ENCODE results near the gene PIAS4. TPM values are rescaled to one million over a fixed set of nuclear protein-coding genes. Genes with fewer than 3 reads are reported as not detected.

Gene PIAS4
- total RNA-seq, 5 donors from 2014 or later (not counting 1 experiment from before 2014, with no cell fraction given), result 21.8 to 42.6 (median 31.4) TPM

DNA sequence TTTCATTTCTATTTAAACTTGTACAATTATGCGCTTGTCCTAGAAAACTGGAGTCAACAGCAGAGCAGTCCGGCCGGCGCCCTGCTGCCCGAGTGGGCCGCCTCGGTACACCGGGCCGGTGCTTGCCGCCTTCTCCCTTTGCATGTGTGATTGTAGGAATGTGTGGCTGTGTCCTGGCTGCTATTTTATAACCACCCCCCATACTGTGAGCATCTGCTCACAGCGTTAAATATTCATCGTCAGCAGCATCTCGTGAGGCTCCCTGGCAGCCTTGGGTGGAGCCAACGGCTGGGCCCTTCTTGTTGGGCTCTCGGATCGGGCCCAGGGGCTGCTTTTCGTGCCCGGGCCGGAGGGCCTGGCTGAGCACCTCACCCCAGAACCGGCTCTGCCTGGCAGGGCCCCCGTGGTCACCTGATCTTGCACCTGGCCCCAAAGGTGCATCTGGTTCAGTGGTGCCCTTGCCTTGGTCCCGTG, 10.6 kb downstream of the PIAS4 start:
- H3K4me1 Mint-ChIP-seq, result peaks cover 6 to 15% (median 14%) of the 10 kb centered on the region in 3 donors
- H3K9me3 Mint-ChIP-seq, result no peaks in the 10 kb centered on the region
- Histone ChIP-seq H3K4me3 (ENCODE audit: control insufficient read depth in 1 of 2, extremely low read depth in 1 of 2, low read length in 1 of 2) (no peak overlapping the region), H3K27ac (ENCODE audit: low read length) (no peak overlapping the region), H3K4me1 (ENCODE audit: control insufficient read depth in 1 of 2, extremely low read depth in 1 of 2, insufficient read depth in 2 of 2, low read length in 2 of 2) (peaks cover 0 to 30% of the 10 kb centered on the region in 2 experiments), H3K9me3 (no peaks in the 10 kb centered on the region), H3K36me3 (ENCODE audit: control insufficient read depth in 2 of 2, extremely low read depth in 1 of 2, insufficient read depth in 1 of 2, low read length in 1 of 2) (peaks cover 17 to 30% of the 10 kb centered on the region in 2 donors), H3K27me3 (replicated peaks in 1 of 2; ENCODE audit: control insufficient read depth in 2 of 2, extremely low read depth in 1 of 2, insufficient read depth in 2 of 2, low read length in 1 of 2) (no peaks in the 10 kb centered on the region)
- 98% methylated on average over 10 of the region's 22 CpGs for WGBS (ENCODE audit: insufficient coverage)
- DNase-seq (no peak), ATAC-seq (replicated peaks in 1 of 4) (no peak)
- no peaks in the 10 kb centered on the region for H3K27me3 Mint-ChIP-seq
- no peak overlapping the region for H3K27ac Mint-ChIP-seq
- ChIA-PET POLR2A (no interaction called here), CTCF (no interaction called here)
- H3K4me3 Mint-ChIP-seq, result no peak overlapping the region
- peaks cover 17% of the 10 kb centered on the region for H3K36me3 Mint-ChIP-seq

DNA sequence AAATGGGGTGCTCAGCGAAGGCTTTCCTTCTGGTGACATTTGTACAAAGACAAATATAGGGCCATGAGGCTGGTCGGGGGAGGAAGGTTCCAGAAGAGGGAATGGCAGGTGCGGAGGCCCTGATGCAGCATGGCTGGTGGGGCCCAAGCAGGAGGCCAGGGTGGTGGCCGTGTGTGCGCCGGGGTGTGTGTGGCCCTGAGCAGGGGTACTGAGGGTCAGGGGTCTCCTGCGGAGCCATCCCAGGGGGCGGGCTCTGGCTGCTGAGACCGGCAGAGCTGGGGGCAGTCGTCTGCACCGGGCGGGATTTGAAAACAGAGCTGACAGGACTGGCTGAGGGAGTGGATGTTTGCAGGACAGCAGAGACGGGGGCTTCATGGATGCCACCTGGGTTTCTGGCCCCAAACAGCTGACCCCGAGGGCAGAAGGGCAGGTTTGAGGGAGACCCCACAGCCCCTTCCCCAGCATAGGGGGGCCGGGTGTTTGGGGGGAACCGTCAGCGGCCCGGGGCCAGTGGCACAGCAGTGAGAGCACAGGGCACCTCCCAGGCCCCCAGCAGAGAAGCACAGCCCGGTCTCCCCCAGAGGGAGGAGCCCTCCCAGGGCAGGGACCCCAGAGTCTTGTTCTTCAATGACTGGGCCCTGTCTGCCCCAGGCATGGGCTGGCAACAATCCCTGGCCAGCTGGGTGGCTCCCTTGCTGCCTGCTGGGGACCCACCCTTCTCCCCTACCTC, 11.4 kb downstream of the PIAS4 start:
- no peak for ATAC-seq (replicated peaks in 1 of 4)
- 93% methylated on average over 7 of the region's 19 CpGs for WGBS (ENCODE audit: insufficient coverage)

DNA sequence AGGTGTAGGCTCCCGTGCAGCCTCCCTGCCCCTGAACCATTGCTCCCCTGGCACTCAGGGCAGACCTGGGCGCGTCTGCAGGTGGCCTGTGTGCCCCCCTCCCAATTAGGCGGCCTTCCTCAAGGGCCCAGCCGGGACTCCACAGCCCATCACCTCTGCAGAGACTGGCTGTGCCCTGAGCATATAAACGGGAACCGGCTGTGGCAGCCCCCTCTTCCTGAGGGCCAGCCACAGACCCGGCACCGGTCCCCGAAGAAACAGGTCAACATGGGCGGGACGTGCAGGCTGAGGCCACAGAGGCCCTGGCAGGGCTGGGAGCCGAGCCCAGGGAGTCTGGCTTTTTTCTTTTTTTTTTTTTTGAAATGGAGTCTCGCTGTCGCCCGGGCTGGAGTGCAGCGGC, 12.0 kb downstream of the PIAS4 start:
- Mint-ChIP-seq H3K27ac (no peak overlapping the region), H3K9me3 (no peaks in the 10 kb centered on the region), H3K27me3 (no peaks in the 10 kb centered on the region), H3K4me1 (peaks cover 6 to 11% (median 9%) of the 10 kb centered on the region in 3 donors), H3K4me3 (no peak overlapping the region), H3K36me3 (peaks cover 20% of the 10 kb centered on the region)
- WGBS (ENCODE audit: insufficient coverage), result 82% methylated on average over 7 of the region's 17 CpGs
- ChIA-PET POLR2A (interaction anchor here in 1 of 2 donors (0.7 kb wide), 1 partner anchor 44 kb away, joined by 5 read pairs; no protein-coding TSS in a partner anchor), CTCF (no interaction called here)
- Histone ChIP-seq H3K4me3 (ENCODE audit: control insufficient read depth in 1 of 2, extremely low read depth in 1 of 2, low read length in 1 of 2) (no peak overlapping the region), H3K4me1 (ENCODE audit: control insufficient read depth in 1 of 2, extremely low read depth in 1 of 2, insufficient read depth in 2 of 2, low read length in 2 of 2) (peaks cover 0 to 16% of the 10 kb centered on the region in 2 experiments), H3K27ac (ENCODE audit: low read length) (no peak overlapping the region), H3K9me3 (no peaks in the 10 kb centered on the region), H3K27me3 (replicated peaks in 1 of 2; ENCODE audit: control insufficient read depth in 2 of 2, extremely low read depth in 1 of 2, insufficient read depth in 2 of 2, low read length in 1 of 2) (no peaks in the 10 kb centered on the region), H3K36me3 (ENCODE audit: control insufficient read depth in 2 of 2, extremely low read depth in 1 of 2, insufficient read depth in 1 of 2, low read length in 1 of 2) (peaks cover 13 to 24% of the 10 kb centered on the region in 2 donors)
- no peak for DNase-seq
- ATAC-seq (replicated peaks in 1 of 4), result no peak

More for the DNA sequence above, 11.4 kb downstream of the PIAS4 start:
- no peaks in the 10 kb centered on the region for H3K27me3 ChIP-seq (replicated peaks in 1 of 2; ENCODE audit: control insufficient read depth in 2 of 2, extremely low read depth in 1 of 2, insufficient read depth in 2 of 2, low read length in 1 of 2)
- Mint-ChIP-seq H3K27ac (no peak overlapping the region), H3K27me3 (no peaks in the 10 kb centered on the region), H3K4me1 (peaks cover 6 to 14% (median 14%) of the 10 kb centered on the region in 3 donors), H3K4me3 (no peak overlapping the region), H3K9me3 (no peaks in the 10 kb centered on the region), H3K36me3 (peaks cover 16% of the 10 kb centered on the region)
- H3K27ac ChIP-seq (ENCODE audit: low read length), result no peak overlapping the region
- no peaks in the 10 kb centered on the region for H3K9me3 ChIP-seq
- no peak overlapping the region for H3K4me3 ChIP-seq (ENCODE audit: control insufficient read depth in 1 of 2, extremely low read depth in 1 of 2, low read length in 1 of 2)
- ChIA-PET POLR2A (no interaction called here), CTCF (no interaction called here)
- H3K4me1 ChIP-seq (ENCODE audit: control insufficient read depth in 1 of 2, extremely low read depth in 1 of 2, insufficient read depth in 2 of 2, low read length in 2 of 2), result peaks cover 0 to 22% of the 10 kb centered on the region in 2 experiments
- peaks cover 16 to 24% of the 10 kb centered on the region in 2 donors for H3K36me3 ChIP-seq (ENCODE audit: control insufficient read depth in 2 of 2, extremely low read depth in 1 of 2, insufficient read depth in 1 of 2, low read length in 1 of 2)
- no peak for DNase-seq

DNA sequence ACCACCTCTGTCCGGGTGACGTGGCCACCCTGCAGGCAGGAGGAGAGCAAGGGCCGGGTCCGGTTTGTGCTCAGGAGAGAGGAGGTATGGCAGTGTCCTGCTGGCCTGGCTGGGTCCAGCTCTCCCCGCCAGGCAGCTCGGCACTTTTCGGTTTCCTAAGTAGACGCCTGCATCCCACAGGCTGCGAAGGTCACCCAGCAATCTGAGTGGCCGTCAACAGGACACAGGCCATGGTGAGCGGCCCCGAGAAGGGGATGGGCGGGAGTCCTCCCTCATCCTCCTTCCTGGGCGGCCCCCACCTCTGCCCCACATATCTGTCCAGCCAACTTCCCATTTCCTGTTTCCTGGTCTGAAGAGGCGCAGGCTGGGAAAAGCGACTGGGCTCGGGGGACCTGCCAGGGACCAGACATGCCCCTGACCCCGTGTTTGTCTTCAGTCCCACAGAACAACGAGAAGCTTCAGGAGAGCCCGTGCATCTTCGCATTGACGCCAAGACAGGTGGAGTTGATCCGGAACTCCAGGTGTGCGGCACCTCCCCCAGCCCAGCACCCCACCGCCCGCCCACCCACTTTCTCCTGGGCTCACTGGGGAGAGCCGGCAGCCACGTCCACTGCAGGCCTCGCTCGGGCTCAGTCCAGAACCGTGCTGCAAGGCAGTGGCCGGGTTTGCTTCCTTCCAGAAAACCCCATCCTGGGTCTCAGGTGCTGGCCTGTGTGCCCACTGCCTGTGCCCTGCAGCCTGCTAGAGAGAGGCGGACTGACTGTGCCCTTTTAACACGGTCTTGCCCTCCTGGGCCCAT, 16.3 kb downstream of the PIAS4 start:
- 93% methylated on average over 32 of the region's 34 CpGs for WGBS (ENCODE audit: insufficient coverage)
- H3K36me3 Mint-ChIP-seq, result peaks cover 16% of the 10 kb centered on the region
- CTCF ChIA-PET, result no interaction called here
- H3K27ac Mint-ChIP-seq, result no peak overlapping the region
- POLR2A ChIA-PET, result no interaction called here
- H3K27me3 Mint-ChIP-seq, result no peaks in the 10 kb centered on the region
- no peak for ATAC-seq (replicated peaks in 1 of 4)
- H3K4me3 ChIP-seq (ENCODE audit: control insufficient read depth in 1 of 2, extremely low read depth in 1 of 2, low read length in 1 of 2), result no peak overlapping the region
- peaks cover 6 to 34% of the 10 kb centered on the region in 2 donors for H3K36me3 ChIP-seq (ENCODE audit: control insufficient read depth in 2 of 2, extremely low read depth in 1 of 2, insufficient read depth in 1 of 2, low read length in 1 of 2)
- no peak overlapping the region for H3K27ac ChIP-seq (ENCODE audit: low read length)
- H3K9me3 Mint-ChIP-seq, result no peaks in the 10 kb centered on the region
- H3K9me3 ChIP-seq, result no peaks in the 10 kb centered on the region
- DNase-seq, result no peak
- peaks cover 0 to 4% (median 3%) of the 10 kb centered on the region in 3 donors for H3K4me1 Mint-ChIP-seq
- no peak overlapping the region for H3K4me3 Mint-ChIP-seq
- peaks cover 0 to 4% of the 10 kb centered on the region in 2 experiments for H3K4me1 ChIP-seq (ENCODE audit: control insufficient read depth in 1 of 2, extremely low read depth in 1 of 2, insufficient read depth in 2 of 2, low read length in 2 of 2)
- H3K27me3 ChIP-seq (replicated peaks in 1 of 2; ENCODE audit: control insufficient read depth in 2 of 2, extremely low read depth in 1 of 2, insufficient read depth in 2 of 2, low read length in 1 of 2), result no peaks in the 10 kb centered on the region

DNA sequence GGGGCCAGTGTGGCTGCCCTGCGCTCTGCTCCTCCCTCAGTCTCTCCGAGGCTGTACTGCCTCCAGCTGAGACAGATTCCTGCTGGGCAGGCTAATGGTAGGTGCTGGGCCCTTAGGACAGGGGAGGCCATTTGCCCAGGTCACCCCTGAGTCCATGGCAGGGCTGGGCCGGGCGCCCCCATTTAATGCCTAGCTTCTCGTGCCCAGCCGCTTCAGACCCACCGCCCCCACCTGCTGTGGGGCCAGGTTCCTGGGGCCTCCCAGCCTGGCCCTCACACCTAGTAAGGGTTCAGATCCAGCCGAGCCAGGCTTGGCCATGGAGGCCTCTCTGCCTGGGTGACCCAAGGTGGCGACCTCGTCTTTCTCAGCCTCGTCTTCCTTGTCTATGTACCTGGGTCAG, 17.8 kb downstream of the PIAS4 start:
- no peaks in the 10 kb centered on the region for H3K4me1 ChIP-seq (ENCODE audit: control insufficient read depth in 1 of 2, extremely low read depth in 1 of 2, insufficient read depth in 2 of 2, low read length in 2 of 2)
- no peak overlapping the region for H3K27ac ChIP-seq (ENCODE audit: low read length)
- POLR2A ChIA-PET, result no interaction called here
- H3K9me3 ChIP-seq, result no peaks in the 10 kb centered on the region
- ATAC-seq (replicated peaks in 1 of 4) (no peak), DNase-seq (no peak)
- 71% methylated on average over 11 of the region's 11 CpGs for WGBS (ENCODE audit: insufficient coverage)
- Mint-ChIP-seq H3K4me1 (peaks cover 0 to 2% (median 2%) of the 10 kb centered on the region in 3 donors), H3K36me3 (peaks cover 14% of the 10 kb centered on the region), H3K9me3 (no peaks in the 10 kb centered on the region), H3K27me3 (no peaks in the 10 kb centered on the region), H3K27ac (no peak overlapping the region), H3K4me3 (no peak overlapping the region)
- H3K4me3 ChIP-seq (ENCODE audit: control insufficient read depth in 1 of 2, extremely low read depth in 1 of 2, low read length in 1 of 2), result no peak overlapping the region
- H3K27me3 ChIP-seq (replicated peaks in 1 of 2; ENCODE audit: control insufficient read depth in 2 of 2, extremely low read depth in 1 of 2, insufficient read depth in 2 of 2, low read length in 1 of 2), result no peaks in the 10 kb centered on the region
- CTCF ChIA-PET, result no interaction called here
- H3K36me3 ChIP-seq (ENCODE audit: control insufficient read depth in 2 of 2, extremely low read depth in 1 of 2, insufficient read depth in 1 of 2, low read length in 1 of 2), result peaks cover 6 to 30% of the 10 kb centered on the region in 2 donors

DNA sequence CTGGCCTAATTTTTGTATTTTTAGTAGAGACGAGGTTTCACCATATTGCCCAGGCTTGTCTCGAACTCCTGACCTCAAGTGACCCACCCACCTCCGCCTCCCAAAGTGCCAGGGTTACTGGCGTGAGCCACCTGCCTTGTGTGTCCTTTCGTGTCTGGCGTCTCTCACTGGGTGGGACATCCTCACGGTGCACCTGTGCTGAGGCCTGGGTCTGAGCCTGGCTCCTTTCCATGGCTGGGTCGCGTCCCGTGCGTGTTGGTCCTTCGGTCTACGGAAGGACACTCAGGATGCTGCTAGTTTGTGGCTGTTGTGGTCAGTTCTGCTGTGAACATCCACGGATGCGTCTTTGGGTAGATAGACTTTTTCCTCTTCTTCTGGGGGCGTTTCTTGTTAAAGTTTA, 19.6 kb downstream of the PIAS4 start:
- DNase-seq, result no peak
- no peaks in the 10 kb centered on the region for H3K27me3 ChIP-seq (replicated peaks in 1 of 2; ENCODE audit: control insufficient read depth in 2 of 2, extremely low read depth in 1 of 2, insufficient read depth in 2 of 2, low read length in 1 of 2)
- CTCF ChIA-PET, result interaction anchor here in 1 of 2 donors (0.7 kb wide), 1 partner anchor 272 kb away, joined by 3 read pairs; no protein-coding TSS in a partner anchor
- H3K9me3 Mint-ChIP-seq, result no peaks in the 10 kb centered on the region
- peaks cover 5% of the 10 kb centered on the region for H3K36me3 Mint-ChIP-seq
- H3K27ac Mint-ChIP-seq, result no peak overlapping the region
- peaks cover 6 to 33% of the 10 kb centered on the region in 2 donors for H3K36me3 ChIP-seq (ENCODE audit: control insufficient read depth in 2 of 2, extremely low read depth in 1 of 2, insufficient read depth in 1 of 2, low read length in 1 of 2)
- H3K4me1 Mint-ChIP-seq, result no peaks in the 10 kb centered on the region
- no peak overlapping the region for H3K4me3 ChIP-seq (ENCODE audit: control insufficient read depth in 1 of 2, extremely low read depth in 1 of 2, low read length in 1 of 2)
- ATAC-seq (replicated peaks in 1 of 4), result no peak
- H3K9me3 ChIP-seq, result no peaks in the 10 kb centered on the region
- H3K27ac ChIP-seq (ENCODE audit: low read length), result no peak overlapping the region
- H3K4me1 ChIP-seq (ENCODE audit: control insufficient read depth in 1 of 2, extremely low read depth in 1 of 2, insufficient read depth in 2 of 2, low read length in 2 of 2), result no peaks in the 10 kb centered on the region
- POLR2A ChIA-PET, result no interaction called here
- no peak overlapping the region for H3K4me3 Mint-ChIP-seq
- no peaks in the 10 kb centered on the region for H3K27me3 Mint-ChIP-seq
- WGBS (ENCODE audit: insufficient coverage), result 98% methylated on average over 13 of the region's 16 CpGs

Measured in T-cell (primary cell).